Activated CD4-positive, alpha-beta T cell treated with anti-CD3 and anti-CD28 coated beads for 48 hours (primary cell): ENCODE results near the gene UBFD1.

Experiments used
- DNase-seq: peaks from one replicate; pipeline ENCODE4 v3.0.0-alpha.2; 2020

Gene UBFD1

GRCh38 chr16:23615805-23616204 is 58.3 kb downstream of the UBFD1 start:
- no peak for DNase-seq
